Measurements from ENCODE around the gene MIPEP.
"Not testable (repeated sequence)": the region's sequence is repeated elsewhere in the genome, so short reads cannot be mapped to it uniquely, and the experiment has no call there.

MIPEP gene

DNA sequence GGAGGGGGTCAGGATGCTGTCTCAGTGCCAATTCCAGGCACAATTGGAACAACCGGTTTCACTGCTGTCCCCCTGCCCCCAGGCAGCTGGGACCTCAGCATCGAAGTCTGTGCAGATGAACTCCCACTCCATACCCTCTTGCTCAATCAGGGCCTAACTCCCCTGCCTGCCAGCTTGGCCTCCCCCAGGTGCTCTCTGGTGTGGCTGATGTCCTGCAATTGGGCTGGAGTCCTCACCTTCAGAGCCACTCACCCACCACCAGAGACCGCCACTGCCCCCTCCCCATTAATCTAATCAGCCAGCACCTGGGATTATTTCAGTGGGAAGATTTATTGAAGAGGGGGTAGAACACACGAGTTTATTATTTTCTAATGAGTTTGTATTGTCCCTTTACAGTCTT is 118.8 kb downstream of the MIPEP start:
- DNase-seq, result no peak

DNA sequence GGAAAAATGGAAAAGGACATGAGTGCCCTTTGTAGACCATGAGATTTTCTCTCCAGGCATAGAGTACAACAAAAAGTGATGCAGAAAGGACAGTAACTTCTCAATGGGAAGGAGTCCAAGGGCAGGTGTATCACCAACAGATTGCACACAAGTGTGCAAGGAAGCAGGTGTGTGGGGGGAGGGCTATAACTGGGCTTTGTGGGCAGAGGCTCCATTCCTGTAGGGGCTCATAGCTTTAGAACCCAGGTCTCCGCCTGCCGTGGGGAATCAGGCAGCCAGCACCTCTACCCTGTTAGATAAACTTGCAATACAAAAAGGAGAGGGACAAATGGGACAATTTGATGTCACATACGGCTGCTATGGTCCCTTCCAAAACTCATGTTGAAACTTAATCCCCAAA is 119.8 kb downstream of the MIPEP start:
- DNase-seq, result no peak

DNA sequence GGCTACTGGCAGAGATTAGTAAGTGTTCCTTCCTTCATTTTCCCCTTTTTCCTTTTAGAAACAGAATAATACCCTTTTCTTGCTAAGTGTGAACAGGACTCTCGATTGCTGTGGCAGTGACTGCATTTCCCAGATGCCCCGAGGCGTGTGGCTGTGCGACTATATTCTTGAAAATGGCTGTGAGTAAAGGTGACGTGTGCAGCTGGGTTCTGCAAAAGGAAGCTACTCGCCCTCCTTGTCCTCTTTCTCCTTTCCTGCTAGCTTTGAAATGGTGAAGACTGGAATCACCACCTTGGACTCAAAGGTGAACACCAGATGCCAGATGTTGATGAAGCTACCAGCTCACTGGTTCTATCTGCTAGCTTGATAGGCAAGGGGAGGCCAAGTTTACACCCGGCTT is 121.4 kb downstream of the MIPEP start:
- DNase-seq, result no peak

DNA sequence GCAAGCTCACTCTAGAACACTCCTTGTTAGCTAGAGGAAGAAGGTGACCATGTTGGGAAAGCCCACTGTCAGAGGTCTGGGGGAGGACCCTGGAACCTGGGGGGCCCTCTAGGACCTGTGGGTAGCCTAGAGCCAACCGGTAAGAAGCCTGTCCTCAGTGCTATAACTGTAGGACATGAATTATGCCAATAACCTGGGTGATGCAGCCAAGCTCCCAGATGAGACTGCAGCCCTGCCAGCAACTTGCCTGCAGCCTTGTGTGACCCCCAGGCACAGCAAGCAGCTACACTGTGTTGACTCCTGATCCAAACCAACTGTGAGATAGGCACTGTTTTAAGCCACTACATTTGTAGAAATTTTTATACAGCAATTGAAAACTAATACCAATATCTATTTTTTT is 122.3 kb downstream of the MIPEP start:
- DNase-seq, result no peak

DNA sequence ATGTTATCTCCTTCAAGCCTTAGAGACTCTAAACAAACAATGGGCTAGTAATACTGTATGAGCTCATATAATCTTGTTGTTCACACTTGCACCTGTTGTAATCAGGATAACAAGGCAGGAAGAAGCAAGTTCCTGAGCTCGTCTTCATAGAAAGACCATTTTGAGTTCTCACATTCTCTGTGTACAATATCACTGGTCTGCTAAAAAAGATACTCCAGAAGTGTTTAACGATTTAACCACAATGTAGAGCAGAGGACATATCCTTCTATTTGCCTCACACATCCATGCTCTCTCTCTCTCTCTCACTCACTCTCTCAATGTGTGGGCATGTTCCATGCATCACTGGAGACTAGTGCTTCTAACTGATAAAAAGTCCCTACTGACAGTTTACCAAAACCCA is 122.9 kb downstream of the MIPEP start:
- DNase-seq, result no peak

DNA sequence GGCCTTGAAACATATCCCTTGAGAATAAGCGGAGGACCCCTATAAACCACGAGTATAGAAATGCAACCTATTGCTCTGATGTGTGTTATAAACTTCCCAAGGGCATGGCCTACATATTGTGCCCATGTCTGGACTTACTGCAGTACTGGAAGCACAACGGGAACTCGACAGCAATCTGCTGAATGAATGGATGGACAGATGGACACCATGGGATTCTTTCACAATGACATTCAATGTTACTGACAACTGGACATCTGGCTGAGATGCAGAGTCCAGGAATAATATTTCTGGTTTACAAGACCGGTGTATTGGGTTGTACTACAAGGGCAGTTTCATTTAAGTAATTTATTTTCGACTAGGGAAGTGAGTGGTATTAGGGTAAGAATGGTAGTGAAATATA is 123.7 kb downstream of the MIPEP start:
- no peak for DNase-seq

DNA sequence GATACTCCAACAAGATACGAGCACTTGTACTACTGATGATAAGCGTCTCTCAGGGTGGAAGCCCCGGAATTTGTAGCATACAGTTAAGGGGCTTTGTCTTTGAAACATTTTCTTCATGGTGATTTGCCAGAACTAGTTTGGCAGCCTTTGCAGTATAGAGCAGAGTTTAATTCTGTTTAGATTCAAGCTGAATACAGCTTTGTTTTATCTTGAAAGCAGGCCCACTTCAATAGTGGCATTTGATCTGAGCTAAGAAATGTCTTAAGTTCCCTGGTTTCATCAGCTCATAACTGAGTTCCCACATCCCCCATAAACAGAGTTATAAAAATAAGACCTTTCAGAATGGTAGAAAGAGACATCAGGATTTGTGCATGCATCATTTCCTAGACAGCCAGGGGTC is 125.9 kb downstream of the MIPEP start:
- DNase-seq, result no peak

DNA sequence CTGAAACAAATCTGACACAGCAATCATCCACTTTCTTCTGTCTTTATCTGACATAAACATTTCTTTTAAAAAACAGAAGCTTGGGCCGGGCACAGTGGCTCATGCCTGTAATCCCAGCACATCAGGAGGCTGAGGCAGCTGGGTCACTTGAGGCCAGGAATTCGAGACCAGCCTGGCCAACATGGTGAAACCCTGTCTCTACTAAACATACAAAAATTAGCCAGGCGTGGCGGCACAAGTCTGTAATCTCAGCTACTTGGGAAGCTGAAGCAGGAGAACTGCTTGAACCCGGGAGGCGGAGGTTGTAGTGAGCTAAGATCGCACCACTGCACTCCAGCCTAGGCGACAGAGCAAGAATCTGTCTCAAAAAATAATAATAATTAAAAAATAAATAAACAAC is 127.4 kb downstream of the MIPEP start:
- not testable (repeated sequence) for DNase-seq

DNA sequence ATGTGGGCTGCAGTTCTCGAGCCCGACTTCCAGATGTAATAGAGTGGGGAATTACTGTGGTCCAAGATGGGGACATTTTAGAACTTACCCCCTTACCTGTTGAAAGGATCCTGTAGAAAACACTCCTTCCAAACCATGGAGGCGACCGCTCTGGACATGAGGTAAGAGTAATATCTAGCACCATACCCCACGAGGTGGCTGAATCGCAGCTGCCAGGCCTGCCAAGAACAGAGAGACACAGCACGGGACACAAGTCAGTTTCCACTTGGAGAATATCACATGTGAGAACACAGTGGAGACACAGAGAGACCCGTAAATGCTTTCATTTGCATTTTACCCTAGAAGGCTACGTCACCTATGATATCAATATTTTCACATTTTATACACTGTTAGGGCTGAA is 129.2 kb downstream of the MIPEP start:
- DNase-seq, result no peak

DNA sequence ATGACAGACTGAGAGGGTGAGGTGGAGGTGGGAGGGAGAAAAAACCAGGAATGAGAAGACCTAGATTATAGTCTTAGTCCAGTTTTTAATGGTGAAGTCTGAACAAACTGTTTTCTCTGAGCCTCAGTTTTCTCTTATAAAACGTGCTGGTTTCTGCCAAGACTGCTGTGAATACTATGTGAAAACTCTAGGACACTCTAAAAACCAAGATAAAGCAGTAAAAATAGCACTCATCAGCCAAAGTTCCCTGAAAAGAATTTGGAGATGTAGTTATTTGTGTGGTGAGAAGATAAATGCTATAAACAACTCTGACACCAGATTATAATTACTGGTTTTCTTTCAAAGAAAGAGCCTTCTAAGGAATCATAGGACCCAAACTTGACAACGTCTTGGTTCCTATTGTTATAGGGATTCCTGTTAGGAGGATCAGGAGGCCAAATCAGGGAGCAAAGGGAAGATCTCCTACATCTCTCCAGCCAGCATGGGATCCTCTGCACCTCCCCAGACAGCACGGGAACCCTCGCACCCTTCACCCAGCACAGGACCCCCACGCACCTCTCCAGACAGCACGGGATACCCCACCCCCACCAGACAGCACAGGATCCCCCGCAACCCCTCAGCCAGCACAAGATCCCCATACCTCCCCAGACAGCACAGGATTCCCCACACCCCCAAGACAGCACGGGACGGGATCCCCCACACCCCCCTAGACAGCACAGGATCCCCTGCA is 130.2 kb downstream of the MIPEP start:
- DNase-seq, result no peak

DNA sequence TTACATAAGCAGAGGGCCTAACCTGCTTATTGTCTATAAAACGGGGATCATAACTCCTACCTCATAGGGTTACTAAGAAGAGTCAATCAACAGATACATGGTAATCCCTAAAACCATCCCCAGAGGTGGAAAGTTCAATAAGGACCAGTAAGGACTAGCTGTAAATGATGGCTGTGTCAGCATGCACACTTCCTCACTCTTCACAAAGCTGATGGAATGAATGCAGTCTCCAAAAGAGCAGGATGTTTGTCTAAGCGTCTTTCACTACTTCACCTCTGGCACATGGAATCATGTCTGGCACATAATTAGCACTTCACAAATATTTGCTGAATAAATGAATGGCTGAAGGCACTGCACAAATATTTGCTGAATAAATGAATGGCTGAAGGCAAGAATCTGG is 134.2 kb downstream of the MIPEP start:
- no peak for DNase-seq

DNA sequence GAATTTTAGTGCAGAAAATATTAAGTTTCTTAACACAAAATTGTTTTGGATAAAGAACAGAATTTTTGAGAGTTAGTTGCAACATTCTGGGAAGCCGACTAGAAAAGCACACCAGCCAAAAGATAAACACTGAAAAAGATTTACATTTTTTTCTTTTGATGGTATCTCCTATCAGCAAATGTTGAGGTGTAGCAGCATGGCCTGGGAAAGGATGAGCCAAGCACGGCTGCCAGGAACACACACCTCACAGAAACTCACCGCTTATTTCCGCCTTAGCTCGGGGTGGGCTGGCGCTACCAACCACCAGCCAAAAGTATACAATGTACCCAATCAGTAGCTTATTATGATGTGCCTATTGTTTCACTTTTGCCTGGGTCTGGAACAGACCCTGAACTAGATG is 134.7 kb downstream of the MIPEP start:
- no peak for DNase-seq

DNA sequence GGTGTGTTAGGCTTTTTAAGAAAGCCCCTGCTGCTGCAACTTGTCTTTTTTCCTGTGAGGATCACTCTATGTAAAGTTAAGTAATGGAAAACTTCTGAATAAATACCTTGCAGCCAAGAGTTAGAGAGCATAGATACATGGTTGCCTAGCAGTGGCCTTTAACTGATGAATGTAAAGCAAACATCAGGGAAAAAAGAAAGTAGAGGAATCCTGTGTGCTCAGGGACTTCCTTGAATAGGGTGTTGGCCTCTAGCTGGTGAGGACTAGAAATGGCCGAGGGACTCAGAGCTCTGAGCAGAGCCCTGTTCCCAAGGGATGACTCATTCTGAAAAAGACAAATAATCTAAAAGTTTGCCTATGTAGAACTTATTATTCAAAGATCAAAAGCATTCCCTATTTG is 135.7 kb downstream of the MIPEP start:
- no peak for DNase-seq

DNA sequence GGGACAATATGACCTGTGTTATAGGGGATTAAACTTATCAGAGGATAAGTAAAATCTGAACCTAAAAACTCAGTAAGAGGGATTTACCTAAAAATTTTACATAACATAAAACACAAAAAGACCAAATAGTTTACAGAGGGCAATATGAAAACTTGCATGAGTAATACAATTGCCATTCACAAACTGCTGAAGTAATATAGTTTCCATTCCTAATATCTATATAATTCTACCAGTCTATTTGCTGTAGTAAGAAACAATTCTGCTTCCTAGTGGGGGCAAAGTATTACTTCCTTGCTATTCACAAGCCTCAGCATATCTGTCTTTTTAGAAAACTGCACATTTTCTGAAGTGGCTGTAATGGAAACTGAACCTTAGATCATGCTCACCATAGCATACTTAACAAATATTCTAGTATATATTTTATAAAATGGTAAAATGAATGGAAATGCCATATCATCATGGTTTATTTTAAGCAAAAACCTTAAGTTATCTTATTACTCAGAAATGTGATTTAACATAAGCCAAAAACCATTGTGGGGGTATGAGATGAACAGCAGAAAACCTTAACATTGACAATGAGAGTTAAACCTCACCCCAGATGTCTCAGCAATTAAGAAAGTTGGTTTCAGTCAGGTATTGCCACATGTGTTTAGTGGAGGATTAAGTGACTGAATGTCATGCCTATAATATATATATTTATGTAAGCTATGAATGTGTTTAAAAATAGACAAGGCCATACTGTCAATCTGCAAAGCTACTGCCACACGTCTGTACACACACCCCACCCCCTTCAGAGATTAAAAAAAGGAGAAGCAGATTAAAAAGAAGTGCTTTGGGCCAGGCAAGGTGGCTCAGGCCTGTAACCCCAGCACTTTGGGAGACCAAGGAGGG is 136.8 kb downstream of the MIPEP start:
- DNase-seq, result no peak

DNA sequence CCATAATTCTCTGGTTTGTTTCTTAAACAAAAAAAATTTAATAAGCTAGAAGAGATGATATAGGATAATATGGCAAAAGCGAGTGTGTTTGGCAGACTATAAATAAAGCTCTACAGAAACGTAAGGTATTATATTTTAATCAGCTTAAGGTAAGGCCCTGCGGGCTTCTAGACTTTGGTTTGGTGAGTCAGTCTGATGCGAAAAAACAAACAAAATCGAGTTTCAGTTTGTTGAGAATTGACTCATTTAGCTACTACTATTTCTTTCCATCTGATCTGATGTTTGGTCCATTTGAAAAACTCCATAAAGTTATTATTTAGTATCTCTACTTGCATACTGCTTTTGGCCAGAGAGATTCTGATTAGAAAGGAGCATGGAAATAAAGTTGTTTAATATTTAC is 138.0 kb downstream of the MIPEP start:
- no peak for DNase-seq

DNA sequence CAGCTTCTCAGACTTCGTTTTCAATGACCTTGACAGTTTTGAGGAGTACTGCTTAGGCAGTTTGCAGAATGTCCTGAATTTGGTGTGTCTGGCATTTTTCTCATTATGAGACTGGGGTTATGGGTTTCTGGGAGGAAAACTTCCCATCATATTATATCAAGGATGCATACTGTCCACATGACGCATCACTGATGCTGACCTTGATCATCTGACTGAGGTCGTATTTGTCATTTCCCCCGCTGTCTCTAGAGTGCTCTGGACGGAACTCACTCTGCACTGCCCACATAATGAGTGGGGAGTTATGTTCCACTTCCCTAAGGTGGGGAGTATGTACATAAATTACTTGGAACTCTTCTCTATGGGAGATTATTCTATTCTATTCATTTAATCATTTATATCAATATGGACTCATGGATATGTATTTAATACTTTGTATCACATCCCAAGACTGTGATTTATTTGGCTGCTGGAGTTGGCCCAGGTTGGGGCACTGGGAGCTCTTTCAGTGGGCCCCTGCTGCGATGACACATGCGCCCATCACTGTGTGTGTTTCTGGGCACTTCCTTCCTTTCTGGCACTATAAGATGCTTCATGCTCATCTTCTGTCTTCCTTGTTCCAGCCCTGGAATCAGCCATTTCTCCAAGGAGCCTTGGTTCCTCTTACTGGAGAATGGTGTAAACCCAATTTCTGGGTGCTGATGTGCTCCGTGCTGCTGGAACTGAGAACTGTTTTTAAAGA is 138.6 kb downstream of the MIPEP start:
- DNase-seq, result no peak

DNA sequence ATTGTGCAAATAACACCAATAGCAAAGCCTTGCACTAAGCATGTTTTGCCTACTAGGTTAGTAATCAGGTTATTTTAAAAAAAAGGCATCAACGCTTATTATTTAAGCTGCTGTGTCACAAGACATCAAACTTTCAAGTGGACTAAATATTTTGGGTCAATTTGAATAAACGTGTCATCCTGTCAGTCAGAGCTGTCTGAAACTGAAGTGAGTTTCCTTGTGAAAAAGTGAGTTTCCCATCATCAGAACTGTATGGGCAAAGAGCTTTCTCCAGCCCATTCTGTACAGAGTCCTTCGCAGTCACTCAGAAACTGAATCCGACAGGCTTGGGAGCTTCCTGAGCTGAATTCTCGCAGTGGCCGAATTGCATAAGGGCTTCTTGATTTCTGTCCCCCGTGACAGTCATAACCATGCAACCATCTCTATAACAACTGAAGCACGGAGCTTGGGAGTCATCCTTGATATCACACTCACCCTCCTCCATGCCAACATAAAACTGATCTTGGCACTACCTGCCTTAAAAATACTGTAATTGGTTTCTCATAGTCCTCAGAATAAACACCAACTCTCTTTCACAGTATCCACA is 139.8 kb downstream of the MIPEP start:
- DNase-seq, result no peak

DNA sequence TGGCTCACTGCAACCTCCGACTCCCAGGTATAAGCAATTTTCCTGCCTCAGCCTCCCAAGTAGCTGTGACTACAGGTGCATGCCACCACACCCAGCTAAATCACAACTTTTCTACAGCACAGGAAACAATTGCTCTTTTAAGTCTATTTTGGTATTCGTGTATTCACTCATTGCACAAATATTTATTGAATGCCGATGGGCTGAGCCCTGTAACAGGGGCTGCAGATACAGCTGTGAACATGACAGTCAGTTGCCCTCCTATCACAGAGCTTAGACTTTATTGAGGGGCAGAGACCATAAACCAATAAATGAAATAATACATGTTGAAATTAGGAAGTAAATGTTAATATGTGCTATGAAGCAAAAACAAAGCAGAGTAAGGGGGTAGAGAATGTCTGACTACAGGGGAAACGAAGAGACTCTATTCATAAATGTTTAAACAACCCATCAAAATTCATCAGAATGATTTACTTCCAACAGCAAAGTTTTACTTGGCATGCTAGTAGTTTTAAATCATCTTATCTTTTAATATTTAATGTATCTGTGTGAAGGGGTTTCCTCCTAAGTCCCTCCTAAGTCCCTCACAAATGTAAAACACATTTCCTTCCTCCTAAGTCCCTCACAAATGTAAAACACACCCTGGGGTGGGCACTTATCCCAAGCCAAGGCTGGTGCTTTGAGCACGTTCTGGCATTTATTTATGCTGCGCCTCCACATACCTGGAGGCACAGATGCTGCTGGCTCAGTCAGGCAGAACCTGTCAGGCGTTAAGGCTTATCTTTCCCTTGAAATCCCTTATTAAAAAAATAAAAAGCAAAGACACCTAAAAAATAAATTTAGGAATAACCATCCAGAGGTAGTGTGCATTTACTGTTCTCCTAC is 140.8 kb downstream of the MIPEP start:
- no peak for DNase-seq

DNA sequence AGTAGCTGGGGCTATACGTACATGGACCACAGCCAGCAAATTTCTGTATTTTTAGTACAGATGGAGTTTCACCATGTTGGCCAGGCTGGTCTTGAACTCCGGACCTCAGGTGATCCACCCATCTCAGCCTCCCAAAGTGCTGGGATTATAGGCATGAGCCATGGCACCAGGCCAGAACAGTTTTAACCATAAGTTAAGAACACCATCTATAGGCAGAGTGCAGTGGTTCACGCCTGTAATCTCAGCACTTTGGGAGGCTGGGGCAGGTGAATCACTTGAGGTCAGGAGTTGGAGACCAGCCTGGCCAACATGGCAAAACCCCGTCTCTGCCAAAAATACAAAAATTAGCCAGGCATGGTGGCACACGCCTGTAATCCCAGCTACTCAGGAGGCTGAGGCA is 143.1 kb downstream of the MIPEP start:
- DNase-seq, result not testable (repeated sequence)

DNA sequence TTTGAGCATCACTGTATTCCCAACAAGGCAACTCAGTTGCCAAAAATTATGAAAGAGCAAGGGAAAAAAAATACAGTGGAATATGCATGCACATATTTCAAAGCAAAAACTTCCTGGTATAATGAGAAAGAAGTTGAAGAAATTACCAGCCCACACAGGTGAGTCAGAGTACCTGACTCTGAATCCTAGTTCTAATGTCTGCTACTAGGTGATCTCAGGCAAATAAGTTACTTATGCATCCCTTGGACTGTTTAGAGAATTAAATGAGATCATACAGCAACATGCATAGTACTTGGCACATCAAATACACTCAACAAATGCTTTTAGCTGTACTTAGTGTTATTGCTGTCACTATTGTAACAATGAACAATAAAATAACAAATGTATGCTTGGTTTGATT is 144.9 kb downstream of the MIPEP start:
- DNase-seq, result no peak

DNA sequence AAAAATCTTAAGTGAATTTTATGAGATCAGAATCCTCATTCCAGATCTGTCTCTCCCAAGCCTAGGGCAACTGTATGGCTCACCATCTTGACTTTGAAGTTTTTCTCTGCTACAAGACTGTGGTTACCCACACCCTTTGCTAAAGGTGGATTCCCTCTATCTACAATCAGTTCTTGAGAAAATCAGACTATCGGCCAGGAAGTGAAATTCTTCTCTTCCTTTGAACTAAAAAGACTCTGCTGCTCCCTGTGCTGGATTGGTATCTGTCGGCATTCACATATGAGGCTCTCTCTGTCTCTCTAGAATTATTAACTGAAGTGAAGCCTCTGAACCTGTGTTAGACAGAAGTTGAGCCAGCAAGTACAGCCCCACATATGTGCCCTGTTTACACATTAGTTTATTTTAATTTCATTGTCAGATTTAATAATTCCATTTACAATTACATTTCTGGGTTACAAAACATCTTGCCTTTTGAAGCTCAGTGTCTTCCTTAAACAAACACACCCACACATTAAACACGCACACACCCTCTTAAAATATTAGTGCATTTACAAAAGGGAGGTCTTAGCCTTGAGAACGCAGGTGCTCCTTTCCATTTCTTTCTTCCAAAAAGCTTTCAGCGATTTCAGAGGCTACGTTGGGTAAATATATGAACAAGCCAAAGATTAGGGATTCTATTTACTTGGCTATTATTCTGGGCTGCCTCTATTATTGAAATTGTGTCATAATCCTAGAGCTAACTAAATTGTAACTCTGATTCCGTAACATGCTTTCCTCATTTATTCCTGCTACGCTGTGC is 145.7 kb downstream of the MIPEP start:
- DNase-seq, result no peak
